NCI-H82 (cell line): Measurements from ENCODE around the gene WASHC4.
A peak's percentile ranks its signal among the peaks of the same experiment; 100 is the strongest.

Experiments used
- DNase-seq: peaks from one replicate; lab custom pipeline; 2025; lab: John Stamatoyannopoulos, UW

WASHC4 gene

DNA sequence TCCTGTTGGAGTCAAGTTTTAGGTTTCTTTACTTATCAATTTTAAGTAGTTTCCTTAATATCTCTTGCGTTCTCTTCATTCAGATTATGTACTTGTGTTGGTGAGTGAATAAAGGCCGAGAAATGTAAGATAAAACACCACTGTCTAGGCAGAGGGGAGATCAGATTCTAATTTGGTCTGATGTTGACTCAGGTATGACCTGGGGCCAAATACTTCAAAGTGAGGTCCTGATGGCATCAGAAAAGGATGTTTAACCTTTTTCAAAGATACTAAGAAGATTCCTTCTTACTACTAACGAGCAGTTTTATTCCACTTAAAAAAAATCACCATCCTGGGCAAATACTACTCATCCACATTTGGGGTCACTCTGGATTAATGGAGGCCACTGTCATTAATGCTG, 101.6 kb downstream of the WASHC4 start:
- DNase-seq: no peak

GRCh38 chr12:105212438-105212837, 104.9 kb downstream of the WASHC4 start:
- no peak for DNase-seq

DNA sequence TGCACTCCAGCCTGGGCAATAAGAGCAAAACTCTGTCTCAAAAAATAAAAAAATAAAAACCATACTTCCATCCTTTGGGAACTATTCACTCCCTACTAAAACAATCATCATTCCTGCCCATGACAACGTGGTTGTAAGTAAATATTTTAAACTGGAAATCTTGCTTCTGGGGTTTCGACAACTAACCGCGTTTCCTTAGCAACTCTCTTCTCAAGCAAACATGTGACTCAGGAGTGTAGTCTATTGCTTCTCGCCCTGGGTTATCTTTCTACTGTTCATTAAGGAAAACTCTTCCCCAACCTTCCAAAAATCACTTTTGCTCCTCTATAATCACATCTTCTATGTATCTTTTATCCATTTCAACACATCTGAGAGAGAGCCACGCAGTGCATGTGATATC, 106.6 kb downstream of the WASHC4 start:
- DNase-seq: no peak

- DNase-seq: no peak
These were observed 107.3 kb downstream of the WASHC4 start for GRCh38 chr12:105214670-105215375.

- DNase-seq: peak; percentile 9
These were observed 110.9 kb downstream of the WASHC4 start for GRCh38 chr12:105218434-105218833.
